RPMI8226 (cell line): Measurements from ENCODE around the gene ELAVL3.

Experiments
- DNase-seq: peaks from one replicate; pipeline ENCODE4 v3.0.0-alpha.2; 2015

ELAVL3 gene

GRCh38 chr19:11480715-11481533, at the start of gene ELAVL3:
TSS of gene ELAVL3 (minus strand) at chr19:11481046. CDS start at chr19:11480608, 438 bp downstream.
- DNase-seq, result no peak

GRCh38 chr19:11530432-11530831, 49.6 kb upstream of the ELAVL3 start:
- DNase-seq, result peak; percentile 80

- peak; percentile 98 for DNase-seq
Measured at GRCh38 chr19:11528551-11529341, 47.9 kb upstream of the ELAVL3 start, which contains the start of gene ECSIT. TSS of gene ECSIT (minus strand) at chr19:11529134. CDS start at chr19:11519170, 9,964 bp downstream.

GRCh38 chr19:11519138-11519537, 38.3 kb upstream of the ELAVL3 start:
- DNase-seq, result no peak

GRCh38 chr19:11513946-11514345, 33.1 kb upstream of the ELAVL3 start:
- DNase-seq, result no peak

- no peak for DNase-seq
Measured at GRCh38 chr19:11510444-11510843, 29.6 kb upstream of the ELAVL3 start.

GRCh38 chr19:11507370-11508078, 26.7 kb upstream of the ELAVL3 start:
- DNase-seq, result no peak

GRCh38 chr19:11506967-11507366, 26.1 kb upstream of the ELAVL3 start:
- no peak for DNase-seq

- peak; percentile 19 for DNase-seq
Measured at GRCh38 chr19:11506101-11506555, 25.3 kb upstream of the ELAVL3 start.

- peak; percentile 98 for DNase-seq
Measured at GRCh38 chr19:11505504-11506100, 24.8 kb upstream of the ELAVL3 start, which contains the start of gene ZNF653. TSS of gene ZNF653 (minus strand) at chr19:11505839. CDS start at chr19:11505786, 53 bp downstream.

- peak; percentile 98 for DNase-seq
Measured at GRCh38 chr19:11505032-11505503, 24.2 kb upstream of the ELAVL3 start.

- no peak for DNase-seq
Measured at GRCh38 chr19:11504502-11505031, 23.7 kb upstream of the ELAVL3 start.

- DNase-seq, result no peak
Measured at GRCh38 chr19:11499890-11500420, 19.1 kb upstream of the ELAVL3 start.

- DNase-seq, result no peak
Measured at GRCh38 chr19:11499220-11499726, 18.4 kb upstream of the ELAVL3 start.

- DNase-seq, result peak; percentile 78
Measured at GRCh38 chr19:11496391-11497163, 15.7 kb upstream of the ELAVL3 start.

- DNase-seq, result no peak
Measured at GRCh38 chr19:11495885-11496284, 15.0 kb upstream of the ELAVL3 start.

- no peak for DNase-seq
Measured at GRCh38 chr19:11495481-11495880, 14.6 kb upstream of the ELAVL3 start.

GRCh38 chr19:11494634-11495285, 13.9 kb upstream of the ELAVL3 start:
- DNase-seq, result no peak

- no peak for DNase-seq
Measured at GRCh38 chr19:11489378-11489777, 8.5 kb upstream of the ELAVL3 start.
